Measurements from ENCODE around the gene P3H1. TPM values are rescaled to one million over a fixed set of nuclear protein-coding genes. Genes with fewer than 3 reads are reported as not detected.

P3H1 gene
- total RNA-seq, 1 donor = 75.2 TPM

DNA sequence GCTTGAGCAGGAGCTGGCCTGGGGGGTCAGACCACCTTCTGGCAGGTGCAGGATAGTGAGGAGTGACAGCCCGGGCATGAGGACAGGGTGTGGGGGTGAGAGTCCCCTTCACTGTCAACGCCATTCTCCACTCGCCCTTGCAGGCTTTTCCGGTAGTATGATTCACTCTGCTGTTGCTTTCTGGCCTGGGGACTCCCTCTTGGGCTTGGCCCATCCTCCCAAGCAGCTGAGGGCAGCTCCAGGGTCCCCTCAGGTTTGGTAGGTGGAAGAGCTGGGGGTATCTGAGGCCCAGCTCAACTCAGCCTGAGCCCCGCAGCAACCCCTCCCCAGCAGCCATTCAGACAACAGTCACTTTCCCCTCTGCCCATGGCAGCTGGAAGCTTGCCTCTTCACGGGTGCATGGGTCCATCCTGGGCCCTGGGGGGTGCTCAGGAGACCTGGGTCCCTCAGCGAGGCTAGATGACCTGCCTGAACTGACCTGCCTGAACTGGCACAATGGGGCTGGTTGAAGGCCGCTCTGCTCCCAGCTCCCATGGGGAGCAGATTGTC lies 28.1 kb downstream of the P3H1 start:
- TF ChIP-seq, protein P1, sequence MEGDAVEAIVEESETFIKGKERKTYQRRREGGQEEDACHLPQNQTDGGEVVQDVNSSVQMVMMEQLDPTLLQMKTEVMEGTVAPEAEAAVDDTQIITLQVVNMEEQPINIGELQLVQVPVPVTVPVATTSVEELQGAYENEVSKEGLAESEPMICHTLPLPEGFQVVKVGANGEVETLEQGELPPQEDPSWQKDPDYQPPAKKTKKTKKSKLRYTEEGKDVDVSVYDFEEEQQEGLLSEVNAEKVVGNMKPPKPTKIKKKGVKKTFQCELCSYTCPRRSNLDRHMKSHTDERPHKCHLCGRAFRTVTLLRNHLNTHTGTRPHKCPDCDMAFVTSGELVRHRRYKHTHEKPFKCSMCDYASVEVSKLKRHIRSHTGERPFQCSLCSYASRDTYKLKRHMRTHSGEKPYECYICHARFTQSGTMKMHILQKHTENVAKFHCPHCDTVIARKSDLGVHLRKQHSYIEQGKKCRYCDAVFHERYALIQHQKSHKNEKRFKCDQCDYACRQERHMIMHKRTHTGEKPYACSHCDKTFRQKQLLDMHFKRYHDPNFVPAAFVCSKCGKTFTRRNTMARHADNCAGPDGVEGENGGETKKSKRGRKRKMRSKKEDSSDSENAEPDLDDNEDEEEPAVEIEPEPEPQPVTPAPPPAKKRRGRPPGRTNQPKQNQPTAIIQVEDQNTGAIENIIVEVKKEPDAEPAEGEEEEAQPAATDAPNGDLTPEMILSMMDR (IDR thresholded peaks at IDR 0.05; ENCODE audit: insufficient read depth, low read length) = no peak
- H3K4me3 ChIP-seq (ENCODE audit: low read depth, low read length) = no peak overlapping the region
- DNase-seq (ENCODE audit: low read depth) = no peak

DNA sequence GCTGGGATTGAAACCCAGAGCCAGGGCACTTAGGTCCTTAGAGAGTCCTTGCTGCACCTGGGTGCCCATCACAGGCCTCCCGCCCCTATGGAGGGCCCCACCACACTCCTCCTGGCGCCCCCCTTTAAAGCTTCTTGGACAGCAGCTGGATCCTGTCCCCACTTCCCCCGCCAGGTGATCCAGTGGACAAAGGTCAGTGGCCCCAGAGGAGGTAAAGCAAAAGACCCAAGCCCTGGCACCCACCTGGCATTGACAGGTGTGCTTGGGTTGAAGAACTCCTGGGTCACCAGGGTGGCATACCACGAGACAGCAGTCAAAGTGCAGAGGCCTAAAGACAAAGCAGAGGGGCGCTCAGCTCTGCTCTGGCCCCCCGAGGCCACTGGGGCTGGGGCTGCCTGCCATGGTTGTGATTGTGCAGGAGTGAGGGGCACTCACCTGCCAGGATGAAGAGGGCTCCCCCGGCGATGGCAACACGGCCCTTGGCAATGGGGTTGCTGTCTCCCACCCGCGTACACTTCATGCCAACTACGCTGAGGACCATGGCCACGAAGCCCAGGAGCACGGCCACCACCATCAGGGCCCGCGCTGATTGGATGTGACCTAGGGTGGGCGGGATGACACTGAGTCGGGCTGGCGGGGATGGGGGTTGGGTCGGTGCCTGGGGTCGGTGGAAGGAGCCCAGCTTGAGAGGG lies 28.7 kb downstream of the P3H1 start:
- DNase-seq (ENCODE audit: low read depth) = no peak
- no peak overlapping the region for H3K4me3 ChIP-seq (ENCODE audit: low read depth, low read length)
- TF ChIP-seq, protein P1 (IDR thresholded peaks at IDR 0.05; ENCODE audit: insufficient read depth, low read length) = no peak

DNA sequence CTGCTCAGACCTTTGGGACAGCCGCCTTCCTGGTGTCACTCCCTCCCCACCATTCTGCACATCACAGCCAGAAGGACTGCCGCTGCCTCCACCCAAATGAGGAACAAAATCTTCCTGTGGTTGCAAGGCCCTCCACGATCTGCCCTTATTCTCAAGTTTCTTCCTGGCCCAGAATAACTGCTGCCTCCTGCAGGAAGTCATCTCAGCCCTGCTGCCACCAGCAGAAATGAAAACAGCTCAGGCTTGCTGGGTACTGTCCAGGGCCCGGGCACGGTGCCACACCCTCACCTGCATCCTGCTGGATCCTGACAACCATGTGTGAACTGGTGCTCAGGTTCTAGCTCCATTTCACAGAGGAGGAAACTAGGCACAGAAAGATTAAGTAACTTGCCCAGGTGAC lies 29.6 kb downstream of the P3H1 start:
- no peak overlapping the region for H3K4me3 ChIP-seq (ENCODE audit: low read depth, low read length)
- TF ChIP-seq, protein P1 (IDR thresholded peaks at IDR 0.05; ENCODE audit: insufficient read depth, low read length) = no peak
- DNase-seq (ENCODE audit: low read depth) = no peak

DNA sequence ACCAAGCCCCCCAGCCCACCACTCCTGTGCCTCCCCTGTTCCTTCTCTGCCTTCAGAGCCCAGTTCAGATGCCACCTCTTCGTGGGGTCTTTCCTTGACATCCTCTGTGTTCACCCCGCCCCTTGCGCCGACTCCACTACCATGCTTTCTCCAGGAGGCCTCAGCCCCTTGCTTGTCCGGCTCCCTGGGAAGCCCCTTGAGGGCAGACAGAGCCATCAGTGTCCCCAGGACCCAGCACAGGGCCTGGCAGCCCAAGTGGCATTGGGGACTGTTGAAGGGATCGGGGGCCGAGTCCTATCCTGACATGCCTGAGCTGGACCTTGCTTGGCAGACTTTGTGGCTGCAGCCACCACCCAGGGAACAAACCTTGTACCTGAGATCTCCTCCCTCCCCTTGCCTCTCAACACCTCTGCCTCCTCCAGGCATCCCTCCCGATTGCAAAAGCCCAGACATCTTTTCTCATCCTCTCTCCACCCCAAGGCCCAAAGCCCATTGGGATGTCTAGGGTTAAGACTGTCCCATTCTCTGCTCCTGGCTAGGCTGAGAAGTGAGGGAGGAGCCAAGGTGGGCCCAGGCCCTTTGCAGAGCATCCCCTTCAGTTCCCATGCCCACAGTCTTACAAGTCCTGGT lies 30.1 kb downstream of the P3H1 start:
- TF ChIP-seq, protein P1 (IDR thresholded peaks at IDR 0.05; ENCODE audit: insufficient read depth, low read length) = no peak
- no peak overlapping the region for H3K4me3 ChIP-seq (ENCODE audit: low read depth, low read length)

DNA sequence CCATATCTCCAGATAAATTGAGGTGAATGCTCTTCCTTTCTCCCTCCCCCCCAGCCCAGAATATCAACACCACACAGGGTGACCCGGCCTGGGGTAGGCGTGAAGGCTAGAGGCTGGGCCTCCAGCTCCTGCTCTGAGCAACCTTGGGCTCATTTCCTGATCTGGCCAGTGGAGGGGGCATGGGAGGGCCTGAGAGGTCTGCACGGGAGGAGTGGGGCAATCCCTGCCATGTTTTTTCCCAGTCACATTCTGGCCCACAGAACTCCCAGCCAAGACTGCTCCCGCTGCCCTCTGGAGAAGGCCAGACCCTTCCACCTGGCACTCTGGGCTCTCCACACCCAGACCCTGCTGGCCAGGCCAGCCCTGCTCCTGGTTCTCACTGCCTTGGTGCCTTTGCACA lies 30.7 kb downstream of the P3H1 start:
- TF ChIP-seq, protein P1 (IDR thresholded peaks at IDR 0.05; ENCODE audit: insufficient read depth, low read length) = peak; percentile 56
- peak; percentile 28 for DNase-seq (ENCODE audit: low read depth)
- no peak overlapping the region for H3K4me3 ChIP-seq (ENCODE audit: low read depth, low read length)

More for the DNA sequence above, 30.1 kb downstream of the P3H1 start:
- DNase-seq (ENCODE audit: low read depth) = no peak

DNA sequence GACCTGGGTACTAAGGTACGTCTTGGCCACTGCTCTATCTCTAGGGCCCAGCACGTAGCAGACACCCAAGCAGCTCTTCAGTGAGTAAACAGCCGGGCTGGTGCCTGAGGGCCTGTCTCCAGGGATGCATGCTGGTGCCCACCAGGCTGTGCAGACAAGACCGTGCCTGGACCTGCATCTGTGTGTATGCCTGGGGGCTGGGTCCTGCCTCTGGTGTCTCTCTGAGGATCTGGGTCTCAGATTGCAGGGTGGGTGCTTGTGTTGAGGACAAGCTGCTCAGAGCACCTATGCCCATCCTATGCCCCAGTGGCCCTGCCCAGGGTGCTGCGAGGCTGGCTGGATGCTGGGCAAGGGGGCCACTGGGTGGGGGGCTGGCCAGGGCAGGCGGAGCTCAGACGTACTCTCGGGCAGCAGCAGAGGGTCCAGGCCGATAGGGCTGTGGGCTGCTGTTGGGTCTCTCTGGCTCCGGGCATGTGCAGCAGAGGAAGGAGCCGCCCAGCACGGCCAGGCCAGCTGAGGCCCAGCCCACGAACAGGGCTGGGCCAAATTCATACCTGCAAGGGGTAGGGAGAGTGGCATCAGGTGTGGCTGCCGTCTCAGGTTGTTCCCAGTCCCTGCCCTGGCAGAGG lies 31.2 kb downstream of the P3H1 start:
- DNase-seq (ENCODE audit: low read depth) = no peak
- no peak overlapping the region for H3K4me3 ChIP-seq (ENCODE audit: low read depth, low read length)
- TF ChIP-seq, protein P1 (IDR thresholded peaks at IDR 0.05; ENCODE audit: insufficient read depth, low read length) = no peak

Data from fibroblast of the aortic adventitia (primary cell).